Liver (tissue), 3 donors: ENCODE measurements around the gene PLCB4.

Source experiments
- SP1 ChIP-seq: IDR thresholded peaks from 2 replicates; pipeline ENCODE4 v1.6.1; 2018; ENCODE audit warnings: antibody characterized with exemption, mild to moderate bottlenecking
- TF ChIP-seq, protein P1 (sequence below): IDR thresholded peaks from 2 replicates; pipeline ENCODE4 v1.6.1; 2016; ENCODE audit warnings: antibody characterized with exemption, mild to moderate bottlenecking
- TF ChIP-seq, protein P2 (sequence below): IDR thresholded peaks from 2 replicates; pipeline ENCODE4 v1.6.1; 2016; ENCODE audit warnings: antibody characterized with exemption
- TF ChIP-seq, protein P3 (sequence below): fragments of 150-350 bp; IDR thresholded peaks from 2 replicates; pipeline ENCODE4 v1.5.1; 2017; ENCODE audit warnings: improper control_type of control experiment, low read depth, low read length; ENCODE audit not compliant: missing input control
- donor health status: healthy.
- donor health status: healthy.

DNA sequence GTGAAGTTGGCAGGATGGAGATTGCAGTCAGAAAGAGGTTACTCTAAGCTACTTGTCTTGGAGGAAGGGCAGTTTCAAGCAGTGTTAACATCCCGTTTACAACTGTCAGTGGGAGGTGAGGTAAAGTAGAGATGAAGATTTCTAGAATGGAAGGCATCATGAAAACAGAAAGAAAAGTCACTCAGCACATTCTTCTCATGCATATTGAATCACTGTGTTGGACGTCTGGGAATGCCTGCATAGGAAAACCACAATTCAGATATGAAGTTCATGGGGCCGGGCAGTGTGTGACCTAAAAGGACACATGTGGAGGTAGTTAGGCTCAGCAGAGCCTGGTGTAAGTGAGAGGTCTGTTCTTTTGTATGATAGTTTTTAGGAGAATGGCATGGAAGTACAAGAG is 372.0 kb downstream of the PLCB4 start:
- TF ChIP-seq, protein P1, sequence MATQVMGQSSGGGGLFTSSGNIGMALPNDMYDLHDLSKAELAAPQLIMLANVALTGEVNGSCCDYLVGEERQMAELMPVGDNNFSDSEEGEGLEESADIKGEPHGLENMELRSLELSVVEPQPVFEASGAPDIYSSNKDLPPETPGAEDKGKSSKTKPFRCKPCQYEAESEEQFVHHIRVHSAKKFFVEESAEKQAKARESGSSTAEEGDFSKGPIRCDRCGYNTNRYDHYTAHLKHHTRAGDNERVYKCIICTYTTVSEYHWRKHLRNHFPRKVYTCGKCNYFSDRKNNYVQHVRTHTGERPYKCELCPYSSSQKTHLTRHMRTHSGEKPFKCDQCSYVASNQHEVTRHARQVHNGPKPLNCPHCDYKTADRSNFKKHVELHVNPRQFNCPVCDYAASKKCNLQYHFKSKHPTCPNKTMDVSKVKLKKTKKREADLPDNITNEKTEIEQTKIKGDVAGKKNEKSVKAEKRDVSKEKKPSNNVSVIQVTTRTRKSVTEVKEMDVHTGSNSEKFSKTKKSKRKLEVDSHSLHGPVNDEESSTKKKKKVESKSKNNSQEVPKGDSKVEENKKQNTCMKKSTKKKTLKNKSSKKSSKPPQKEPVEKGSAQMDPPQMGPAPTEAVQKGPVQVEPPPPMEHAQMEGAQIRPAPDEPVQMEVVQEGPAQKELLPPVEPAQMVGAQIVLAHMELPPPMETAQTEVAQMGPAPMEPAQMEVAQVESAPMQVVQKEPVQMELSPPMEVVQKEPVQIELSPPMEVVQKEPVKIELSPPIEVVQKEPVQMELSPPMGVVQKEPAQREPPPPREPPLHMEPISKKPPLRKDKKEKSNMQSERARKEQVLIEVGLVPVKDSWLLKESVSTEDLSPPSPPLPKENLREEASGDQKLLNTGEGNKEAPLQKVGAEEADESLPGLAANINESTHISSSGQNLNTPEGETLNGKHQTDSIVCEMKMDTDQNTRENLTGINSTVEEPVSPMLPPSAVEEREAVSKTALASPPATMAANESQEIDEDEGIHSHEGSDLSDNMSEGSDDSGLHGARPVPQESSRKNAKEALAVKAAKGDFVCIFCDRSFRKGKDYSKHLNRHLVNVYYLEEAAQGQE = no peak
- TF ChIP-seq, protein P2, sequence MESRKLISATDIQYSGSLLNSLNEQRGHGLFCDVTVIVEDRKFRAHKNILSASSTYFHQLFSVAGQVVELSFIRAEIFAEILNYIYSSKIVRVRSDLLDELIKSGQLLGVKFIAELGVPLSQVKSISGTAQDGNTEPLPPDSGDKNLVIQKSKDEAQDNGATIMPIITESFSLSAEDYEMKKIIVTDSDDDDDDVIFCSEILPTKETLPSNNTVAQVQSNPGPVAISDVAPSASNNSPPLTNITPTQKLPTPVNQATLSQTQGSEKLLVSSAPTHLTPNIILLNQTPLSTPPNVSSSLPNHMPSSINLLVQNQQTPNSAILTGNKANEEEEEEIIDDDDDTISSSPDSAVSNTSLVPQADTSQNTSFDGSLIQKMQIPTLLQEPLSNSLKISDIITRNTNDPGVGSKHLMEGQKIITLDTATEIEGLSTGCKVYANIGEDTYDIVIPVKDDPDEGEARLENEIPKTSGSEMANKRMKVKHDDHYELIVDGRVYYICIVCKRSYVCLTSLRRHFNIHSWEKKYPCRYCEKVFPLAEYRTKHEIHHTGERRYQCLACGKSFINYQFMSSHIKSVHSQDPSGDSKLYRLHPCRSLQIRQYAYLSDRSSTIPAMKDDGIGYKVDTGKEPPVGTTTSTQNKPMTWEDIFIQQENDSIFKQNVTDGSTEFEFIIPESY = no peak
- TF ChIP-seq, protein P3, sequence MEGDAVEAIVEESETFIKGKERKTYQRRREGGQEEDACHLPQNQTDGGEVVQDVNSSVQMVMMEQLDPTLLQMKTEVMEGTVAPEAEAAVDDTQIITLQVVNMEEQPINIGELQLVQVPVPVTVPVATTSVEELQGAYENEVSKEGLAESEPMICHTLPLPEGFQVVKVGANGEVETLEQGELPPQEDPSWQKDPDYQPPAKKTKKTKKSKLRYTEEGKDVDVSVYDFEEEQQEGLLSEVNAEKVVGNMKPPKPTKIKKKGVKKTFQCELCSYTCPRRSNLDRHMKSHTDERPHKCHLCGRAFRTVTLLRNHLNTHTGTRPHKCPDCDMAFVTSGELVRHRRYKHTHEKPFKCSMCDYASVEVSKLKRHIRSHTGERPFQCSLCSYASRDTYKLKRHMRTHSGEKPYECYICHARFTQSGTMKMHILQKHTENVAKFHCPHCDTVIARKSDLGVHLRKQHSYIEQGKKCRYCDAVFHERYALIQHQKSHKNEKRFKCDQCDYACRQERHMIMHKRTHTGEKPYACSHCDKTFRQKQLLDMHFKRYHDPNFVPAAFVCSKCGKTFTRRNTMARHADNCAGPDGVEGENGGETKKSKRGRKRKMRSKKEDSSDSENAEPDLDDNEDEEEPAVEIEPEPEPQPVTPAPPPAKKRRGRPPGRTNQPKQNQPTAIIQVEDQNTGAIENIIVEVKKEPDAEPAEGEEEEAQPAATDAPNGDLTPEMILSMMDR = no peak
- TF ChIP-seq SP1 = no peak
